Spleen (tissue), 7 donors: ENCODE data around the gene TREM1.

Experiments
- CTCF ChIP-seq, 11 experiments: fragments of 200-600 bp in 7 of 11; fragments of 450-650 bp in 4 of 11; sonication (generic) in 4 of 11; IDR thresholded peaks in 8 of 11; conservative IDR thresholded peaks in 3 of 11; 1 replicate in 7 of 11; 2 replicates in 4 of 11; pipeline versions ENCODE4 v1.4.0 to v1.8.0; 2016 to 2021; ENCODE audit warnings: antibody characterized with exemption in 11 of 11, inconsistent platforms in 4 of 11, mild to moderate bottlenecking in 1 of 11
- POLR2A ChIP-seq, 3 donors: fragments of 450-650 bp; IDR thresholded peaks; one replicate each; pipeline ENCODE4 v1.5.1; 2017; ENCODE audit warnings: antibody characterized with exemption in 3 of 3, mild to moderate bottlenecking in 1 of 3
- POLR2AphosphoS5 ChIP-seq, 3 donors: sonication (generic); formaldehyde crosslinking; IDR thresholded peaks; one replicate each; pipeline ENCODE4 v1.5.1; 2017; ENCODE audit warnings: antibody characterized with exemption in 3 of 3
- donor health status: DM: no; HTN: no; CAD: no; lungs with moderate emphysema.
- donor health status: DM: no; HTN: no; CAD: no.
- donor health status: DM: no; HTN: no; CAD: no.

GRCh38 chr6:41258196-41258493 lies 28.3 kb downstream of the TREM1 start:
- TF ChIP-seq POLR2A (IDR thresholded peaks at IDR 0.05) = no peak
- no peak for TF ChIP-seq CTCF (IDR thresholded peaks at IDR 0.05 in 8 of 11, conservative IDR thresholded peaks at IDR 0.05 in 3 of 11)
- no peak for TF ChIP-seq POLR2AphosphoS5 (IDR thresholded peaks at IDR 0.05)
